K562 (cell line): ENCODE data around the gene ARL14. TPM values are rescaled to one million over a fixed set of nuclear protein-coding genes. Genes with fewer than 3 reads are reported as not detected.
"Not testable (repeated sequence)": the region's sequence is repeated elsewhere in the genome, so short reads cannot be mapped to it uniquely, and the experiment has no call there.

ENCODE experiments used
- ATAC-seq: fragments of 200-7000 bp; cut with Tn5 transposase; 3 replicates; pipeline ENCODE4 v1.9.1; 2020; ENCODE audit warnings: moderate library complexity
- BruUV-seq: library from RNA; stranded (reverse); fragments of 400-500 nt; replicated peaks from 2 replicates; lab custom pipeline; 2021; lab: Mats Ljungman, UMichigan
- CTCF ChIA-PET: fragments of 300-600 bp; formaldehyde crosslinking; extraction: SDS; loops from one replicate; lab custom pipeline; 2021; ENCODE audit warnings: low intra/inter-chr PET ratio; lab: Yijun Ruan, JAX
- POLR2A ChIA-PET: fragments of 300-600, 350-650 bp; sonication (Branson Sonifier 250); formaldehyde crosslinking; extraction: SDS; loops from one replicate; lab custom pipeline; 2021; ENCODE audit warnings: antibody characterized with exemption, inconsistent platforms; lab: Yijun Ruan, JAX
- DNase-seq, 4 experiments: peaks; one replicate each; pipeline versions ENCODE4 v3.0.0 to v3.0.0-alpha.2; 2011 to 2018; ENCODE audit warnings: low spot score in 3 of 4, mixed read lengths in 3 of 4; ENCODE audit errors: extremely low read depth in 1 of 4
- FAIRE-seq: peaks from 2 replicates; lab custom pipeline; 2011; peaks lifted over from hg19 to GRCh38; lab: Jason Lieb, UNC
- H2AFZ ChIP-seq: 2 replicates; pipeline ENCODE4 v1.6.0; 2011; ENCODE audit warnings: low read depth, low read length, control low read depth, inconsistent platforms
- H3K27ac ChIP-seq: fragments of 200-600 bp; 3 replicates; pipeline ENCODE4 v1.8.0; 2011; ENCODE audit warnings: low read depth, mild to moderate bottlenecking, control low read depth, inconsistent platforms, low read length, moderate library complexity, mixed read lengths; ENCODE audit errors: extremely low read depth
- H3K27me3 ChIP-seq, 2 experiments: fragments of 300-600 bp in 1 of 2; 2 replicates in 1 of 2; 3 replicates in 1 of 2; pipeline versions ENCODE4 v1.6.0 to v1.8.0; 2011; ENCODE audit warnings: inconsistent platforms in 2 of 2, low read length in 2 of 2, mild to moderate bottlenecking in 1 of 2, mixed read lengths in 1 of 2, moderate library complexity in 1 of 2; ENCODE audit not compliant: control insufficient read depth in 2 of 2, insufficient read depth in 2 of 2
- H3K36me3 ChIP-seq: fragments of 300-600 bp; 3 replicates; pipeline ENCODE4 v1.8.0; 2011; ENCODE audit warnings: mild to moderate bottlenecking, low read length, inconsistent platforms; ENCODE audit not compliant: control insufficient read depth, insufficient read depth
- H3K4me1 ChIP-seq, 2 experiments: fragments of 200-600 bp in 1 of 2; replicated peaks in 1 of 2; 2 replicates in 1 of 2; 3 replicates in 1 of 2; pipeline versions ENCODE4 v1.5.1 to v1.8.0; 2011; ENCODE audit warnings: inconsistent platforms in 2 of 2, low read length in 2 of 2, mild to moderate bottlenecking in 1 of 2, mixed read lengths in 1 of 2, moderate library complexity in 1 of 2; ENCODE audit not compliant: control insufficient read depth in 2 of 2, insufficient read depth in 2 of 2
- H3K4me2 ChIP-seq: 2 replicates; pipeline ENCODE4 v1.6.1; 2011; ENCODE audit warnings: low read length, control low read depth, inconsistent platforms, mixed read lengths; ENCODE audit not compliant: insufficient read depth
- H3K4me3 ChIP-seq: fragments of 200-600 bp; sonication (generic), shearing (Covaris generic); 2 replicates; pipeline ENCODE4 v1.5.1; 2016; ENCODE audit warnings: control low read depth, inconsistent platforms
- H3K79me2 ChIP-seq: fragments of 200-600 bp; 3 replicates; pipeline ENCODE4 v1.8.0; 2011; ENCODE audit warnings: low read length, inconsistent platforms; ENCODE audit not compliant: control insufficient read depth, insufficient read depth
- H3K9ac ChIP-seq, 2 experiments: 2 replicates each; pipeline versions ENCODE4 v1.6.0 to v1.6.1; 2011; ENCODE audit warnings: low read depth in 2 of 2, low read length in 2 of 2, control low read depth in 1 of 2, inconsistent platforms in 1 of 2, mild to moderate bottlenecking in 1 of 2, mixed read lengths in 1 of 2; ENCODE audit not compliant: insufficient read depth in 1 of 2
- H3K9me1 ChIP-seq: one replicate; pipeline ENCODE4 v1.6.0; 2011; ENCODE audit warnings: inconsistent platforms, mild to moderate bottlenecking, low read length, moderate library complexity; ENCODE audit not compliant: control insufficient read depth, insufficient read depth
- H3K9me3 ChIP-seq: replicated peaks from 2 replicates; pipeline ENCODE4 v1.5.1; 2011; ENCODE audit warnings: low read depth, low read length, inconsistent platforms; ENCODE audit not compliant: control insufficient read depth, insufficient read depth
- H4K20me1 ChIP-seq: replicated peaks from 2 replicates; pipeline ENCODE4 v1.6.1; 2011; ENCODE audit warnings: low read length, inconsistent platforms, mixed read lengths; ENCODE audit not compliant: control insufficient read depth, insufficient read depth
- KLF10 ChIP-seq: fragments of 250-450 bp; sonication (Bioruptor Pico); IDR thresholded peaks from 2 replicates; pipeline ENCODE4 v1.6.1; 2021; ENCODE audit warnings: matching md5 sums
- MLX ChIP-seq, 2 experiments: fragments of 450-650 bp in 1 of 2; sonication (generic) in 1 of 2; formaldehyde crosslinking; conservative IDR thresholded peaks; 2 replicates each; pipeline versions ENCODE4 v1.4.0 to v1.8.1; 2020 to 2022; ENCODE audit warnings: mild to moderate bottlenecking in 1 of 2, missing genetic modification reagents in 1 of 2
- TAF1 ChIP-seq: IDR thresholded peaks from 2 replicates; pipeline ENCODE4 v1.6.1; 2011; ENCODE audit warnings: mild to moderate bottlenecking, low read length, moderate library complexity; ENCODE audit not compliant: insufficient read depth, control insufficient read depth, severe bottlenecking; ENCODE audit errors: extremely low read depth
- TAL1 ChIP-seq: fragments of 450-650 bp; IDR thresholded peaks from 2 replicates; pipeline ENCODE4 v1.6.1; 2016; ENCODE audit warnings: mild to moderate bottlenecking
- ZNF146 ChIP-seq: IDR thresholded peaks from one replicate; pipeline ENCODE4 v1.6.1; 2018; ENCODE audit warnings: missing compliant biosample characterization; ENCODE audit not compliant: unreplicated experiment
- ZNF197 ChIP-seq: fragments of 200-800 bp; sonication (Bioruptor generic); IDR thresholded peaks from 2 replicates; pipeline ENCODE4 v1.6.1; 2016; ENCODE audit warnings: low read depth, missing genetic modification characterization, missing compliant biosample characterization
- WGBS: fragments of 100-300 bp; shearing (Covaris generic); methylation state at CpG from one replicate; pipeline ENCODE4 v1.1.6; 2016; ENCODE audit warnings: low coverage, mixed read lengths; ENCODE audit not compliant: insufficient coverage; ENCODE audit errors: missing lambda C conversion rate; 5-methylcytosine and 5-hydroxymethylcytosine counted together
- in situ Hi-C: fragments of 300-500 bp; cut with MboI; formaldehyde crosslinking; loops from 4 replicates; pipeline ENCODE4 v1.15.0; 2018; ENCODE audit warnings: inconsistent platforms, mixed read lengths
- intact Hi-C: fragments of 100-400 bp; cut with micrococcal nuclease; formaldehyde crosslinking; loops from 2 replicates; pipeline ENCODE4 v1.14.2; 2022
- polyA plus RNA-seq, 8 experiments: library from polyadenylated mRNA; depleted of rRNA in 4 of 8; stranded (reverse) in 5 of 8; unstranded in 3 of 8; fragments of >200 nt; fragmentation: Nextera tagmentation in 2 of 8; fragmentation: Illumina TruSeq in 1 of 8; extraction: Ambion mirVana in 2 of 8; extraction: Trizol in 1 of 8; gene quantifications; 2 replicates each; pipeline versions ENCODE4 v1.2.1 to v1.2.3, GENCODE V29; 2011 to 2014; ENCODE audit warnings: inconsistent platforms in 1 of 8, missing spikeins in 1 of 8
- total RNA-seq, 7 experiments: library from RNA; depleted of rRNA in 6 of 7; stranded (reverse); fragments of >200 nt in 6 of 7; fragmentation: Illumina TruSeq in 2 of 7; extraction: Trizol in 2 of 7; gene quantifications; 2 replicates each; pipeline versions ENCODE4 v1.2.1 to v1.2.3, GENCODE V29; 2011 to 2021; ENCODE audit warnings: low replicate concordance in 1 of 7

The ARL14 gene
- total and polyA plus RNA-seq, 9 of the 15 experiments (the other 6 are each of a cell fraction or from before 2014, with no cell fraction given), result not detected

- CTCF ChIA-PET, result no interaction called here
- H3K79me2 ChIP-seq, result no peaks in the 10 kb centered on the region
- H3K27me3 ChIP-seq, result no peaks in the 10 kb centered on the region
These were observed 32.7 kb downstream of the ARL14 start for GRCh38 chr3:160709477-160710182.

DNA sequence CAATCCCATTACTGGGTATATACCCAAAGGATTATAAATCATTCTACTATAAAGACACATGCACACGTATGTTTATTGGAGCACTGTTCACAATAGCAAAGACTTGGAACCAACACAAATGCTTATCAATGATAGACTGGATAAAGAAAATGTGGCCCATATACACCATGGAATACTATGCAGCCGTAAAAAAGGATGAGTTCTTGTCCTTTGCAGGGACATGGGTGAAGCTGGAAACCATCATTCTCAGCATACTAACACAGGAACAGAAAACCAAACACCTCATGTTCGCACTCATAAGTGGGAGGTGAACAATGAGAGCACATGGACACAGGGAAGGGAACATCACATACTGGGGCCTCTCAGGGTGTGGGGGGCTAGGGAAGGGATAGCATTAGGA, 36.2 kb downstream of the ARL14 start:
- in situ Hi-C loops, result not testable (repeated sequence)

More at GRCh38 chr3:160709477-160710182, 32.7 kb downstream of the ARL14 start:
- Histone ChIP-seq H4K20me1 (no peaks in the 10 kb centered on the region), H3K4me2 (no peak overlapping the region), H3K4me1 (no peaks in the 10 kb centered on the region), H2AFZ (no peak overlapping the region), H3K9me1 (no peaks in the 10 kb centered on the region), H3K9ac (no peak overlapping the region), H3K9me3 (no peaks in the 10 kb centered on the region), H3K27ac (no peak overlapping the region), H3K4me3 (no peak overlapping the region), H3K36me3 (no peaks in the 10 kb centered on the region)
- DNase-seq, result no peak
- no peak for ATAC-seq
- no TSS peak for BruUV-seq
- FAIRE-seq, result no peak
- intact Hi-C loops (loop anchor here (5.0 to 10.0 kb wide), 2 partner anchors 132 to 565 kb away; no protein-coding TSS in a partner anchor), in situ Hi-C loops (no loop called here)
- TF ChIP-seq TAF1 (no peak), ZNF197 (no peak), KLF10 (no peak), MLX (CRISPR knock-in tag; conservative IDR thresholded peaks at IDR 0.05) (no peak), TAL1 (no peak)
- POLR2A ChIA-PET, result no interaction called here
- 2% methylated on average over 3 of the region's 3 CpGs for WGBS

More for the DNA sequence above, 36.2 kb downstream of the ARL14 start:
- CTCF ChIA-PET, H4K20me1 ChIP-seq, H3K4me3 ChIP-seq, H3K4me2 ChIP-seq, H3K79me2 ChIP-seq, DNase-seq, H3K9ac ChIP-seq, H3K27me3 ChIP-seq, POLR2A ChIA-PET, H3K36me3 ChIP-seq, FAIRE-seq, H3K9me3 ChIP-seq, intact Hi-C loops, H2AFZ ChIP-seq, H3K9me1 ChIP-seq, H3K27ac ChIP-seq, H3K4me1 ChIP-seq, BruUV-seq, ATAC-seq: not testable (repeated sequence)
- WGBS, result 3% methylated on average over 3 of the region's 3 CpGs
- peak; percentile 87 for TF ChIP-seq ZNF146 (CRISPR knock-in tag)
